RPMI7951 (cell line): ENCODE measurements around the gene SCYGR5. TPM values are rescaled to one million over a fixed set of nuclear protein-coding genes. Genes with fewer than 3 reads are reported as not detected.
"Not testable (repeated sequence)": the region's sequence is repeated elsewhere in the genome, so short reads cannot be mapped to it uniquely, and the experiment has no call there.

ENCODE experiments used
- DNase-seq: peaks from one replicate; pipeline ENCODE4 v3.0.0-alpha.2; 2012; ENCODE audit warnings: low read depth
- total RNA-seq: library from RNA; depleted of rRNA; stranded (reverse); fragments of >200 nt; shearing (Covaris generic); gene quantifications from 2 replicates; pipeline ENCODE4 v1.2.3, GENCODE V29; 2014; rRNA removed

SCYGR5 gene, protein sequence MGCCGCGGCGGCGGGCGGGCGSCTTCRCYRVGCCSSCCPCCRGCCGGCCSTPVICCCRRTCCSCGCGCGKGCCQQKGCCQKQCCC
- total RNA-seq, result not detected in 2 replicates

DNA sequence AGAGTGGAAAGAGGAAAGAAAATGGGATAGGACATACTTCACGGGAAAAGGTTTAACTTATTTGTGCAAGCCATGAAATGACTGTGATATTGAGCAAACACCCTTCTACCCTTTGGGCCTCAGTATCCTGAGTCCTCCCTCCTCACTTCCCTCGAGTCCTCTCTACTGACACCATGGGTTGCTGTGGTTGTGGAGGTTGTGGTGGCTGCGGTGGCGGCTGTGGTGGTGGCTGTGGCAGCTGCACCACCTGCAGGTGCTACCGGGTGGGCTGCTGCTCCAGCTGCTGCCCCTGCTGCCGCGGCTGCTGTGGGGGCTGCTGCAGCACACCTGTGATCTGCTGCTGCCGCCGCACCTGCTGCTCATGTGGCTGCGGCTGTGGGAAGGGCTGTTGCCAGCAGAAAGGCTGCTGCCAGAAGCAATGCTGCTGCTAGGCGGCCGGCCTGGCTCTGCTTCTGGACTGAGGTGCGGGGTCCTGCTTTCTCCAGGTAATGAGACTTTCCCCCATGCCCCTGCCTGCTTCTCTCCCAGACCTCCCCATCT is at the start of gene SCYGR5:
TSS of gene SCYGR5 (plus strand) at position 174 of the 540 bp plus-strand sequence. CDS start at position 174, 0 bp downstream.
- DNase-seq, result not testable (repeated sequence)

DNA sequence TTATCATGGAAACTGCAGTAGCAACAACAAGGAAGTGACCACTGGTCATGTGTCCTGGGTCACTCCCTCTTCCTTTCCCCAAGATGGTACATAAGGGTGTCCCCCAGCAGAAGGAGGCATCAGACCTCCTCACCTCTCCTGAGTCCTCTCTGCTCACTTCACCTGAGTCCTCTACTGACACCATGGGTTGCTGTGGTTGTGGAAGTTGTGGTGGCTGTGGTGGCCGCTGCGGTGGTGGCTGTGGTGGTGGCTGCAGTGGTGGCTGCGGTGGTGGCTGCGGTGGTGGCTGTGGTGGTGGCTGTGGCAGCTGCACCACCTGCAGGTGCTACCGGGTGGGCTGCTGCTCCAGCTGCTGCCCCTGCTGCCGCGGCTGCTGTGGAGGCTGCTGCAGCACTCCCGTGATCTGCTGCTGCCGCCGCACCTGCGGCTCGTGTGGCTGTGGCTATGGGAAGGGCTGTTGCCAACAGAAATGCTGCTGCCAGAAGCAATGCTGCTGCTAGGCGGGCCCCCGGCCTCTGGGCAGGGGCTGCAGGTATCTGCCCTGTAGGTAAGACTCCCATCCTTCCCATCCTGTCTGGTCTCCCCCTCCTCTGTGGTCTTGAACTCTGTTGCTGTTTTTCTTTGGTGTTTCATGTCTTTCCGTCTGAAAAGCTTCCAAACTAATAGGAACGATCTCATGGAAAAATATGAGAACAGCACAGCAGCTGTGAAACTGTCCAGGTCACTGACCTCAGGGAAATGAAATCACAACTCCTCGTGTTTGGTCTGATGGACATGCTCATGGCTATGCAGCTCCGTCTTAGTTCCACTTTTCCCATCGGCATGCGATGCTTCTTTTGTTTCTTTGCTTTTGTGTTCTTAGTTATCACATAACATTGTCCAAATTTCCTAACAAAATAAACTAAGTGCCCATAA is 49.0 kb upstream of the SCYGR5 start, which contains the start of gene SCYGR4:
TSS of gene SCYGR4 (plus strand) at position 183 of the 915 bp plus-strand sequence. CDS start at position 183, 0 bp downstream.
- DNase-seq, result no peak

DNA sequence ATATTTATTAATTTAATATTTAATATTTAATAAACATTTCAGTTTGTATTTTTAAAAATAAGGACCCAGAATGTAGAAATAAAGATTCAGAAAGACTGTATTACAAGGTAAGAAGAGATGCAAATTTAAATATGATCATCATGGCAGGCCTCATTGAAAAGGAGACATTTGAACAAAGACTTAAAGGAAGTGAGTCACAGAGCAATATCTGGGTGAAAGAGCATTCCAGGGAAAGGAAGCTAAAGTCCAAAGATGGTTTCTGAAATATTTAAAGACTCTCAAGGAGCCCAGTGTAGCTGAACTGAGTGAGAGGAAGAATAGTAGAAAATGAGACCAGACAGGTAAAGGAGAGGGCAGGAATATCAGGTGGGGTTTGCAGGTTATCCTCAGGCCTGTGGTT is 43.4 kb upstream of the SCYGR5 start:
- peak; percentile 58 for DNase-seq

DNA sequence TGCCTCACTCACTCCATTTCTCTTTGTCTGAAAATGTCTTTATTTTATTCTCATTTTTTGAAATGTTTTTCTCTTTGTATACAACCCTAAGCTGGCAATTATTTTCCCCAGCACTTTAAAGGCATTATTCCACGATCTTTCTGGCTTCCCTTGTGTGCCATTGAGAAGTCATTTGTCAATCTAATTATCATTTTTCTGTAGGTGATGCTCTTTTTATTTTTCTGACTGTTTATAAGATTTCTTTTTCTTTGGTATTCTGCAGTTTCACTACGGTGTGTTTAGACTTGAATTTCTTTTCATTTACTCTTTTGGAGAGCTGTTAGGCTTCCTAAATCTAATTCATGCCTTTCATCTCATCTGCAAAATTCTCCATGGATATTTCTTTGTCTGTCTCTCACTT is 41.2 kb upstream of the SCYGR5 start:
- no peak for DNase-seq

DNA sequence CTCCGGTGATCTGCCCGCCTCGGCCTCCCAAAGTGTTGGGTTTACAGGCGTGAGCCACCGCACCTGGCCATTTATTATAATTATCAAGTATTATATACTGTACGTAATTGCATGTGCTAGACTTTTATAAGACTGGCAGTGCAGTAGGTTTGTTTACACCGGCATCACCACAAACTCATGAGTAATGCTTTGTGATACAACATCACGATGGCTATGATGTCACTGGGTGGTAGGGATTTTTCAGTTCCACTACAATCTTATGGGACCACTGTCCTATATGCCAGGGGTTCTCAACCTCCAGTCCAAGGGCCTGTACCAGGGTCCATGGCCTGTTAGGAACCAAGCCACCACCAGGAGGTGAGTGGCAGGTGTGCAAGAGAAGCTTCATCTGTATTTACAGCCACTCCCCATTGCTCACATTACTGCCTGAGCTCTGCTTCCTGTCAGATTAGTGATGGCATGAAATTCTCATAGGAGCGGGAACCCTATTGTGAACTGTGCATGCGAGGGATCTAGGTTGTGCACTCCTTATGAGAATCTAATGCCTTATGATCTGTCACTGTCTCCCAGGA is 39.9 kb upstream of the SCYGR5 start:
- DNase-seq, result no peak

DNA sequence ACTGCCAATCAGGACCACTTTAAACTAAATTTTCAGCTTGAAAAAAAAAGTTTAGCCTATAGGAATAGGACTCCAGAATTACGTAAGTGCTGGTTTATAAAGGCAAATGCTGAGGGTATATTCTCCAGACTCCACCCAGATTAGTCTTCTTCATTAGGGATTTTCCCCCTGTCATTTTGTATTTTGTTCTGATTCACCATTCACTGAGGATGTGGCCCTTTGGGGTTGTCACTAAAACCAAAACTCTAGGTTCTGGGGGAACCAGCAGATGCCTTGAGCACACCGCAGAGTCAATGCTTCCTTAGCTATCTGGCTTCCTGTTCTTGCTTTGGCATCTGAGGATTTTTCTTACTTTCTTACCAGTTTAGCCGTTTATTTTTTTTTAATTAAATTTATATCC is 38.8 kb upstream of the SCYGR5 start:
- no peak for DNase-seq

DNA sequence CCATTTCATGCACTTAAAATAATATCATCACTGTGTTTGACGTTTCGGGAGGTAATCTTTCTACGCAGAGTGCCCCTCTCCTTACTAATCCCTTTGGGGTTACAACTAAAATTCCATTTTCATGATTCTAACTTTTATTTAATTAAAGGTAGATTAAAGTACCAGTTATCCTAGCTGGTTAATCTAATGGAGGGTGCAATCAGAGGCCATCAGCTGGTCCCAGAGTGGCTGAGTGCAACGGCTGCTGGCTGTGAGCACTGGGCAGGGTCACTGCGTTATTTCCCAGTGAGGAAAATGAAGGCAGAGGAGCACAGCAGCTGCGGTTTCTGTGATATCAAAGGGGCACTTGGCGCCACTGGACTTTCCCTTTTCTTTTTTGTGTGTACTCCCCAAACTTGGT is 37.2 kb upstream of the SCYGR5 start:
- DNase-seq, result no peak

DNA sequence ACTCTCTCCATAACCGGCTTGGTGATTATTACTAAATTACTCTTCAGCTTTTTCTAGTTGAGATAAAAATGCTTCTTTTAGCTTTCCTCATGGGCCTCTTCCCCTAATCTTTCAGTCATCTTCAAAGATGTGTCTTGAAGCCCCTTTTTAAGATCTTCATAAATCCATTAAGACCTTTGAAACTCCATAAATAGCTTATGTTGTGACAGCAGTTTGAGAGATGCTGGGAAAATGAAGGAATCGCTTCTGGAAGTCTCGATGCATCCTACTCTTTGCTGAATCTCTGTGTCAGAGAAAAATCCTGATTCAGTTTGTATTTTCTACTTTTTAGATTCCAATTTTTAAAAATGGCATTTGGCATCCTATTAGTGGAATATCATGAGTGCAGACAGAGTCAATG is 36.3 kb upstream of the SCYGR5 start:
- no peak for DNase-seq

DNA sequence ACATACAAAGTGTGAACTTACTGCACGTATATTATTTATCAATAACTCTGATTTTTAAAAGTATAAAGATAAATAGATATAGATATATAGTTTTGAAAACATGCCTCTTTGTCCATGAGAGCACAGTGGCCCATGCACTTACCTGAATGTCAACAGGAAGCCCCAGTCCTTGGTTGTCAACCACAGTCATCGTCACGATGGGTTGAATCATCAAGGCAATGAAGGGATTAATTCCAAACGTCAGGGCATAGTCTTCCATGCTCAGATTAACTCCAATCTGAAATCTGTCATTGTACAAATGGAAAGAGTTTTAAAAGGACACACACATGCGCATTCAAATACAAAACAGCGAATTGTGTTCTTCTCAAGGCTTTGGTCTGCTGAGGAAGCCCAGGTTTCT is 33.8 kb upstream of the SCYGR5 start:
- no peak for DNase-seq

DNA sequence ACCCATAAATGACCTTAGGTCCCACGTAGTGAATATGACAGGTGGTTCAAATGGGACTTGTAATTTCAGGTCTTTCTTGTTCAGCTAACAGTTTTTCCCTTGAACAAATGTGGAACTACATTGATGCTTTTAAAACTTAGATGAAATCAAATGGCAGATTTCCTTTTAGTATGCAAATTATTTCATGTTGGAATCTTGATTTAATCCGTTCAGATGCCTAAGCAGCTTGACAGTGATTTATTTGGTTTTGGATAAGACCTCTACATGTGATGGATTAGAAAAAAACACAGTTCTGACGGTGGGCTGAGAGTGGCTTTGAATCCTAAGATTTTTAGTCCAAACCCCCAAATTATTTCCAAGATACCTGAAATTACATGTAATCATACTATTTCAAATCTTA is 32.4 kb upstream of the SCYGR5 start:
- DNase-seq, result no peak

DNA sequence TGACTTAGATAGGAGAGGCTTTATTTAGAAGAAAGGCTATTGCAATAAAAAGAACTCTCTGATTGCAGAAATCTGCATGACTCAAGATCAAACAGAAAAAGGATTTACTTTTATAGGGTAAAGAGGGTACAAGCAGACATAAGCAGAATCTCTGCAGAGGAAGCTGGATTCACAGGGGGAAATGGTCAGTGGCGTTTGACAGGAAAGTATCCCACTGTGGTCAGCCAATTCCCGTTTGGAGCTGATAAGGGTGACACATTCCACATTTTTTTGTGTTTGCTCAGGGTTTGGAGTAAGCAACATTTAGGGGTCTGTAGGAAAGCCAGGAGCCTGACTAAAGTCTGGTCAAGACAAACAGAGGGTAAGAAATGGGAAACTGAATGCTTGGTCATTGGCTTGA is 23.9 kb upstream of the SCYGR5 start:
- no peak for DNase-seq

DNA sequence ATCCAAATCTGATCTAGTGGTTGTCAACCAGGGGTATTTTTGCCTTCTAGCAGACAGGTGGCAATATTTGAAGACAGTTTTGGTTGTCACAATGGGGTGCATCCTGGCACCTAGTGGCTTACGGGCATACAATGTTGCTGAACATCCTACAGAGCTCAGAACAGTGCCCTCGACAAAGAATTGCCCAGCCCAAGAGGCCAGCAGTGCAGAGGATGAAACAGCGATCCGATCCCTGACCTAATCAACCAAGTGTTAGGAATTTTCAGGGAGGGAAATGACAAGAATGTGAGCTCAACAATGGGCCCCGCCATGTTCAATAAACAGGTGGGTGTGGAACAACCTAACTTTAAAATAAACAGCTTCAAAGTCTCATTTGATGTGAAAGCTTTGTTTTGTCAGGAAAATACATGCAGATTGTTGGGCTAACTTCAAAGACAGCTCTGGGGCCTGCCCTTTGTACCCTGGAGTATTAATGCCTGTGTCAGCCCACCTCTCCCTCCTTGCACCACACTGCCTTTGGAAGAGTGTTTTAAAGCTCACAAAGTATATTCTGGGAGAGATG is 22.5 kb upstream of the SCYGR5 start:
- DNase-seq, result no peak

DNA sequence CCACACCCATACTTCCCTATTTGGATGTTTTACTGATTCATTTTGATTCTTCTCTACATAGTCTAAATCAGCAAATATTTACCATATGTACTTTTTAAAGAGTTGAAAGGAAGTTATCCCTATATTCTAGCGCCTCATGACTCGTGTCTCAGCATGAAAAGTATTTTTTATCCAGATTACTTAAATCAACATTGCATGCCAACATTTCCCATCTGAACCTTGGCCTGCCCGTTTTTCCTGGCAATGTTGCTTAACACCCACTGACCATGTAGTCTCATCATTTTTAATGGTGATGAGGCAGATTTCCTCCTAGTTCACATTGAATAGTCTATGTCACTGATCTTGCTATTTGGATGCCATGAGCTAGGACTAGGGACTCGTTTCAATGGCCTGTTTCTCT is 13.2 kb upstream of the SCYGR5 start:
- no peak for DNase-seq

DNA sequence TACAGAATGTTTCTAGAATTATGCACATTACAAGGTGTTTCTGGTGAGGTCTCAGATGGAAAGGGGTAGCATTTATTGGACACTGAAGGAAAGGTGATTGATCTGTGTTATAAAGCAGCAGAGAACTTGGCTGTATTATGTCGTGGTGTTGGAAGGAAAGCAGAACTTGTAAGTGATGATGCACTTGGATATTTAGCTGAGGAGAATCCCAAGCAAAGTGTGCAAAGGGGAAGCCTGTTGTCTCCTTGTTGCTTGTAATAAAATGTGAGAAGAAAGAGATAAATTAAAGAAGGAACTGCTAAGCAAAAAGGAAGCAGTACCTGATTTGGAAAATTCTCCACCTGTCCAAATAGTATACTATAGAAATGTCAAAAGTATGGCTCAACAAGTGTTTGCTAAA is 12.2 kb upstream of the SCYGR5 start:
- no peak for DNase-seq

DNA sequence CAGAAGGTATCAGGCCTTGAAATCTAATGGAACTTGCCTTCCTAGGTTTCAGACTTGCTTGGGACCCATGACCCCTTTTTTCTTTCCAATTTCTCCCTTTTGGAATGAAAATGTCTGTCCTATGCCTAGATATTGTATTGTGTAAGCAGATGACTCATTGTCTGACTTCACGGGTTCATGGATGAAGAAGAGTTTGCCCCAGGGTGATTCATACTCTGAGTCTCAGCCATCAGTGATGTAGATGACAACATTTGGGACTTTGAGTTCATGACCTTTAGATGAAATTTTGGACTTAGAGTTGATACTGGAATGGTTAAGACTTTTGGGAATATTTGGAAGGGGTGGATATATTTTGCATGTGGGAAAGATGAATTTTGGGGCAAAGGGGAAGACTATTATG is 11.2 kb upstream of the SCYGR5 start:
- DNase-seq, result peak; percentile 87

DNA sequence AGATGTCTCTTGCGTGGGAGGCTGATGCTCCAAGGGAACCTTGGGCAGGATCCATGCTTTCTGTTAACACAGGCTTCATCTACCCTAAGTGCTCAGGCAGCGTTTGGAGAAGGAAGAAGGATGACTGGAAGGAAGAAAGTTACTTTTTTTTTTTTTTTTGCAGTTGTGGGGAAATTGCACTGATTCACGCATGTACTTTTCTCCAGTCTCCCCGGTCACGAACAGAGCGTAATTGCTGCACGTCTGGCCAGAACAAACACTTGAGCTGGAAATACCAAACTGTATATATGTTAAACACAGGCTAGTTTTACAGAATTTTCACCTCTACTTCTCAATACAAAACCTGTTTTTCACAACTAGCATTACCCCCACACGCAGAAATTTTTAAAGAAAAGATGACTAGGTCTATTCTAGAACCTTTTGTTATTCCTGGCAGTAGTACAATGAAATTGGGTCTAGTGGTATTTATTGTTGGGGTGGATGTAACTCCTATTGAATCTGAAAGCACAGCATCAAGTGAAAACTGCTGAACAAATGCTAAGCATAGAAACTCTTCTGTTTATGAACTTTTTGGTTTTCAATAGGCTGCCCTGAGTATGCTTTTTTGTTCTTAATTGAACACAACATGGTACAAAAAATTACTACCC is 9.3 kb upstream of the SCYGR5 start:
- no peak for DNase-seq

DNA sequence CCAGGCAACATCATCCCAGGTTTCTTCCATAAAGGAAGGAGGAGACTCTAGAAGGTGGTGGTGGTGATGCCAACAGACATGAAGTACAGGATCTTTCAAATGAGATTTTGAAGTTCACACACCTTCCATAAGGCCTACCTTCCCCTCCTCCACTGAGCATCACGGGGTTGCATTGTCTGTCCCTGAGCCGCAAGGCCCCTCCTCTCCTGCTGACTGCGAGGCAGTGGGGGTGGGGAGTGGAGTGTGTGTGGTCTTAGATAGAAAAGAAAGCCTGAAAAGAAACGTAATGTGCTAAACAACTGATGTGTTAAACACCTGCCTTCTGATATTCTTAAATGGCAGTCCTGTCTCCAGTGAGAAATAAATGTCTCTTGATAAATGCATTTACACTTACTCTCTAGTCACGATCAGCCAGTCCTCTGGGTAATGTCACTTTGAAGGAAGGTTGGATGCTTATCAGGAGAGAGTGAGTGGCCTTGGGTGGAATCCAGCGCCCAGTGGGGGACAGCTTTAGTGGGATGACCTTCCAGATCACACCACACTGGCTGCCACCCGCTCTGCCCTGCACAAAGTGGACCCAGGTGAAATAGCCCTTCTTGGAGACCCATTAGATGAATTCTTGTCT is 5.5 kb upstream of the SCYGR5 start:
- no peak for DNase-seq

DNA sequence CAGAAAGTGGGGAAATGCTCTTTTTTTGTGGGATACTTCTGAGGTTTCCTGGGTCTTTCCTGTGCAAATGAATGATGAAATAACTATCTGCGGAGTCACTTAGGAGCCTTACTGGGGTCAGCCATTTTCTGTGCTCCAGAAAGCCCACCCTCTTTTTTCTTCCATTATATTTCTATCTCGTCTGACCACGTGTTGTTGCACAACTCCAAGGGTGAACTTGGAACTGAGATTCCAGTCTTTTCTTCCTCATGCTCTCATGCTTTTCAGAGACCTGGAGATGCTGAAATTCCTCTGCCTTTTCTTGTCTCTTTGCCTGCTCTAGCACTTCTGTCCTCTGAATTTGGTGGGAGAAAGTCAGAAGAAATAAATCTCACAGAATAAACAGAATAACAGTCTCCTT is 4.8 kb upstream of the SCYGR5 start:
- no peak for DNase-seq

DNA sequence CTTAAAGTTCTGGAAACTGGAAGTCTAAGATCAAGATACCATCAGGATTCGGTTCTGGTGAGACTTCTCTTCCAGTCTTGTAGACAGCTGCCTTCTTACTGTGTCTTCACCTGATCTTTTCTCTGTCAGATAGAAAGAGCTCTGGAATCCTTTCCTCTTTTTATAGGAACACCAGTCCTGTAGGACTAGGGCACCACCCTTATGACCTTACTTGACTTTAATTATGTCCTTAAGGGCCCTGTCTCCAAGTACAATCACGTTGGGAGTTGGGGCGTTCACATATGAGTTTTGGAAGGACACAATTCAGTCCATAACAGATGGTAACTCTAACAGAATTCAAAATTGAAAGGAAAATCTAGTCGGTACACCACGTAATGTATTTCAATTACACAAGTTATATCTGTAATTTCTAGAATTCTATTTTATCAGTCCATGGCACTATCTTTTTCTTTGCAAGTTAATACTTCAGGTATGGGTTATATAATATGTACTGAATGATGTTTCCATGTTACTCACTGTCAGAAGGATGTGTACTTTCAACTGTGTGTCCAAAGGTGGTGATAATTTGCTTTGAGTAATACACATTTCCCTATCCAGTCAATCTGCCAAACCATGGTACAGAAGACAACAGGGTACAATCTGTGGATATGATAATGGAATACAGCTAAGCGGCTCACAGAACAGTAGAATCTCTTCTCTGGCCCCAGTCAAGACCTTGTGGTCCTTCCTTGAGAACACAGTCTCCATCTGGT is 1.2 kb upstream of the SCYGR5 start:
- no peak for DNase-seq

DNA sequence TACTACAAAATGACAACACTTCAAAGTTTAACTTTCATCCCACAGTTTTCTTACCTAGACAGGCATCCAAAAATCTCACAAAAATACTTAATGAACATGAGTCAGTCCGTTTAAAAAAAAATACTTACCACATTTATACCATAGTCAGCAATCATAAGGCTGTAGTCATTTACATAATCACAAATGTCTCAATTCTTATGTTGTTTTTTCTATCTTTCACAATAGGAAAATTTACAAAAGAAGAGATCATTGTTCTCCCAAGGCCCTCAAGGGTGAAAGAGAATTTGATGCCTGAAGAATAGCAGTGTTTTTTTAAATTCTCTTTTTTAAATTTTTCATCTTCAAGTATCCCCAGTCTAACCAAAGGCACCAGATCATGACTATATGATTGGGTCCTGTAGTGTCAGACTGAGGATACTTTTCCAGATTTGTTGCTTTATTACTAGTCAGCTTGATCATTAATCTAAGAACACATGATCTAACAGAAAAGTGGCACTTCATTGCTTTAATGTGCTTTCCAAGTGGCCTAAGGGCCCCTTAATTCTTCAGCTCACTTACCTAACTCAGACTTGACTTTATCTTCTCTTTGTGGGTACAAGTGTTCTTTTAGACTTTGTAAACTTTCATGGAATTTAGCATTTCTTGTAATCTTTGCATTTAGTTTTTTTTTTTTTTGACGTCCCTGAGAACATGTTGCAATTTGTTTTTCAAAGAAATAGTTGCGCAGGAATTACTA is 4.7 kb downstream of the SCYGR5 start:
- DNase-seq, result no peak
